Sigmoid colon (tissue), 7 donors: Measurements from ENCODE around the gene HOXB6. TPM values are rescaled to one million over a fixed set of nuclear protein-coding genes. Genes with fewer than 3 reads are reported as not detected.

Experiments
- DNase-seq: peaks from one replicate; pipeline ENCODE4 v3.0.0-alpha.2; 2019
- H3K27ac ChIP-seq, 4 donors: fragments of 200-600 bp; sonication (generic); one replicate each; pipeline ENCODE4 v1.5.1; 2016 to 2019; ENCODE audit warnings: mild to moderate bottlenecking in 1 of 4
- H3K27me3 ChIP-seq, 3 donors: fragments of 200-600 bp; sonication (generic); one replicate each; pipeline ENCODE4 v1.5.1; 2019; ENCODE audit warnings: mild to moderate bottlenecking in 1 of 3
- H3K36me3 ChIP-seq, 4 donors: fragments of 200-600 bp; sonication (generic); one replicate each; pipeline ENCODE4 v1.5.1; 2016 to 2019
- H3K4me1 ChIP-seq, 4 donors: fragments of 200-600 bp; sonication (generic); one replicate each; pipeline ENCODE4 v1.5.1; 2017 to 2019
- H3K4me3 ChIP-seq, 4 donors: fragments of 200-600 bp; sonication (generic); one replicate each; pipeline ENCODE4 v1.5.1; 2017 to 2019; ENCODE audit warnings: mild to moderate bottlenecking in 2 of 4, moderate library complexity in 1 of 4
- H3K9me3 ChIP-seq, 4 donors: fragments of 200-600 bp in 3 of 4; sonication (generic) in 3 of 4; one replicate each; pipeline versions ENCODE4 v1.5.1 to v1.6.1; 2013 to 2019
- EP300 ChIP-seq, 4 donors: sonication (generic); formaldehyde crosslinking; IDR thresholded peaks; one replicate each; pipeline ENCODE4 v1.6.1; 2017; ENCODE audit warnings: antibody characterized with exemption in 4 of 4
- POLR2A ChIP-seq, 2 donors: fragments of 450-650 bp; IDR thresholded peaks; one replicate each; pipeline ENCODE4 v1.6.1; 2016; ENCODE audit warnings: antibody characterized with exemption in 2 of 2, mild to moderate bottlenecking in 2 of 2, moderate library complexity in 2 of 2
- POLR2AphosphoS5 ChIP-seq, 4 donors: sonication (generic); formaldehyde crosslinking; IDR thresholded peaks; one replicate each; pipeline ENCODE4 v1.6.1; 2017; ENCODE audit warnings: antibody characterized with exemption in 4 of 4
- WGBS, 2 donors: extraction: QIAGEN DNeasy Blood & Tissue Kit; methylation state at CpG; one replicate each; pipeline ENCODE4 v1.1.7; 2013; 5-methylcytosine and 5-hydroxymethylcytosine counted together
- intact Hi-C: fragments of 100-400 bp; cut with DNase I; formaldehyde crosslinking; loops from one replicate; pipeline ENCODE4 v1.15.1; 2023
- polyA plus RNA-seq, 3 donors: library from polyadenylated mRNA; stranded (reverse); fragments of 200-250 nt; gene quantifications; one replicate each; pipeline ENCODE4 v1.2.3, GENCODE V29; 2013
- total RNA-seq, 4 donors: library from RNA; depleted of rRNA; stranded (reverse); fragments of >200 nt; gene quantifications; one replicate each; pipeline ENCODE4 v1.1.0, GENCODE V29; 2016
- TF ChIP-seq, protein P1 (sequence below), 4 experiments: fragments of 450-650 bp in 3 of 4; fragments of 200-600 bp in 1 of 4; IDR thresholded peaks; one replicate each; pipeline ENCODE4 v1.5.1; 2016 to 2019; ENCODE audit warnings: antibody characterized with exemption in 4 of 4, mild to moderate bottlenecking in 3 of 4, moderate library complexity in 2 of 4
- donor health status: healthy with polysubstance abuse.
- donor health status: Bipolar disorder and iron deficiency.
- donor health status: healthy.

Gene HOXB6
- total and polyA plus RNA-seq, 7 donors = 6.0 to 28.5 (median 10.2) TPM

GRCh38 chr17:48625495-48626244 lies 20.9 kb upstream of the HOXB6 start:
- TF ChIP-seq EP300 (IDR thresholded peaks at IDR 0.05) = no peak
- no peak for TF ChIP-seq POLR2A (IDR thresholded peaks at IDR 0.05)
- no peak for TF ChIP-seq POLR2AphosphoS5 (IDR thresholded peaks at IDR 0.05)
- TF ChIP-seq, protein P1, sequence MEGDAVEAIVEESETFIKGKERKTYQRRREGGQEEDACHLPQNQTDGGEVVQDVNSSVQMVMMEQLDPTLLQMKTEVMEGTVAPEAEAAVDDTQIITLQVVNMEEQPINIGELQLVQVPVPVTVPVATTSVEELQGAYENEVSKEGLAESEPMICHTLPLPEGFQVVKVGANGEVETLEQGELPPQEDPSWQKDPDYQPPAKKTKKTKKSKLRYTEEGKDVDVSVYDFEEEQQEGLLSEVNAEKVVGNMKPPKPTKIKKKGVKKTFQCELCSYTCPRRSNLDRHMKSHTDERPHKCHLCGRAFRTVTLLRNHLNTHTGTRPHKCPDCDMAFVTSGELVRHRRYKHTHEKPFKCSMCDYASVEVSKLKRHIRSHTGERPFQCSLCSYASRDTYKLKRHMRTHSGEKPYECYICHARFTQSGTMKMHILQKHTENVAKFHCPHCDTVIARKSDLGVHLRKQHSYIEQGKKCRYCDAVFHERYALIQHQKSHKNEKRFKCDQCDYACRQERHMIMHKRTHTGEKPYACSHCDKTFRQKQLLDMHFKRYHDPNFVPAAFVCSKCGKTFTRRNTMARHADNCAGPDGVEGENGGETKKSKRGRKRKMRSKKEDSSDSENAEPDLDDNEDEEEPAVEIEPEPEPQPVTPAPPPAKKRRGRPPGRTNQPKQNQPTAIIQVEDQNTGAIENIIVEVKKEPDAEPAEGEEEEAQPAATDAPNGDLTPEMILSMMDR (IDR thresholded peaks at IDR 0.05) = no peak
- WGBS, 2 donors = 1% methylated on average over 69 of the region's 69 CpGs
- no peak for DNase-seq
- peaks cover 76 to 100% (median 99%) of the 10 kb centered on the region in 3 donors for H3K27me3 ChIP-seq
- peak overlapping the region in 1 of 4 donors; percentile 11 for H3K27ac ChIP-seq
- intact Hi-C loops = no loop called here
- H3K4me3 ChIP-seq = peak overlapping the region in 3 of 4 donors; percentile 31 to 45 (median 32)
- H3K36me3 ChIP-seq = no peaks in the 10 kb centered on the region
- H3K4me1 ChIP-seq = peaks cover 0 to 26% (median 24%) of the 10 kb centered on the region in 4 donors
- H3K9me3 ChIP-seq = no peaks in the 10 kb centered on the region

GRCh38 chr17:48624544-48625494 lies 20.0 kb upstream of the HOXB6 start:
- WGBS, 2 donors = 1 to 2% methylated on average over 66 of the region's 66 CpGs
- Histone ChIP-seq H3K27me3 (peaks cover 83 to 100% (median 99%) of the 10 kb centered on the region in 3 donors), H3K4me1 (peaks cover 0 to 26% (median 24%) of the 10 kb centered on the region in 4 donors), H3K4me3 (peak overlapping the region in 3 of 4 donors; percentile 31 to 45 (median 32)), H3K36me3 (no peaks in the 10 kb centered on the region), H3K9me3 (no peaks in the 10 kb centered on the region), H3K27ac (peak overlapping the region in 1 of 4 donors; percentile 11)
- intact Hi-C loops = loop anchor here (5.0 kb wide), 1 partner anchor 102 kb away; the partner anchor contains the start of gene HOXB13
- TF ChIP-seq POLR2A (IDR thresholded peaks at IDR 0.05) (no peak), EP300 (IDR thresholded peaks at IDR 0.05) (no peak), POLR2AphosphoS5 (IDR thresholded peaks at IDR 0.05) (no peak)
- TF ChIP-seq, protein P1 (IDR thresholded peaks at IDR 0.05) = no peak
- no peak for DNase-seq

- TF ChIP-seq, protein P1 (IDR thresholded peaks at IDR 0.05) = no peak
- TF ChIP-seq POLR2A (IDR thresholded peaks at IDR 0.05) (no peak), EP300 (IDR thresholded peaks at IDR 0.05) (no peak), POLR2AphosphoS5 (IDR thresholded peaks at IDR 0.05) (no peak)
- Histone ChIP-seq H3K4me1 (peaks cover 0 to 33% (median 29%) of the 10 kb centered on the region in 4 donors), H3K9me3 (no peaks in the 10 kb centered on the region), H3K27me3 (peaks cover 84 to 100% (median 99%) of the 10 kb centered on the region in 3 donors), H3K27ac (no peak overlapping the region), H3K36me3 (no peaks in the 10 kb centered on the region), H3K4me3 (no peak overlapping the region)
- 16 to 47% methylated on average over 5 of the region's 5 CpGs for WGBS, 2 donors
- intact Hi-C loops = loop anchor here (5.0 kb wide), 1 partner anchor 103 kb away; the partner anchor contains the start of gene HOXB13
- no peak for DNase-seq
Observed at GRCh38 chr17:48624118-48624517, 19.3 kb upstream of the HOXB6 start.

DNA sequence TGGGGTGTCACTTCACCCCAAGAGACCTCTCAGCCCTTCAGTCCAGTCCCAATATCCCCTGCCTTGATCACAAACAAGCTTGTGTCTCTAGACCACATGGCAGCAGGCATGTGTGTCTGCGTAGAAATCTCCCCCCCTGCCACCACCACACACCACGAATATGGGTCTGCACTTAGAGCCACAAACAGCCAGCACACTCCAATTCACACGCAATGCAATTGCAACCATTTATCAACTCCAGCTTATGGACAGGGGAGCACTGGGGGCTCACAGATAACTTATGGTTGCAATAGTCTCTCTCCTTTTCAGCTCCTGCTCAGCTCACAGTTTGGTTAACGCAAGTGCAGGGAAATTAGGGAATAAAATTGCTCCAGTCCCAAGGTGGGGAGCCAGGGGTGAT lies 18.8 kb upstream of the HOXB6 start:
- TF ChIP-seq EP300 (IDR thresholded peaks at IDR 0.05) = no peak
- no peak for TF ChIP-seq POLR2A (IDR thresholded peaks at IDR 0.05)
- no peak for TF ChIP-seq POLR2AphosphoS5 (IDR thresholded peaks at IDR 0.05)
- TF ChIP-seq, protein P1 (IDR thresholded peaks at IDR 0.05) = no peak
- intact Hi-C loops = loop anchor here (5.0 kb wide), 1 partner anchor 104 kb away; the partner anchor contains the start of gene HOXB13
- 49 to 53% methylated on average over 4 of the region's 4 CpGs for WGBS, 2 donors
- no peak for DNase-seq
- Histone ChIP-seq H3K4me3 (no peak overlapping the region), H3K27ac (no peak overlapping the region), H3K27me3 (peaks cover 80 to 100% (median 99%) of the 10 kb centered on the region in 3 donors), H3K36me3 (no peaks in the 10 kb centered on the region), H3K9me3 (no peaks in the 10 kb centered on the region), H3K4me1 (peaks cover 0 to 38% (median 32%) of the 10 kb centered on the region in 4 donors)
